NOMO-1 (cell line): Measurements from ENCODE around the gene RANBP9.

ENCODE experiments used
- DNase-seq, 2 experiments: peaks; one replicate each; lab custom pipeline; 2025; ENCODE audit not compliant: unreplicated experiment in 2 of 2; lab: John Stamatoyannopoulos, UW

Gene RANBP9

GRCh38 chr6:13655700-13656099, 55.9 kb downstream of the RANBP9 start:
- no peak for DNase-seq

- no peak for DNase-seq
These were observed 57.1 kb downstream of the RANBP9 start for GRCh38 chr6:13654496-13654895.

- DNase-seq, result no peak
These were observed 58.3 kb downstream of the RANBP9 start for GRCh38 chr6:13653296-13653695.

- DNase-seq, result no peak
These were observed 62.2 kb downstream of the RANBP9 start for GRCh38 chr6:13649393-13649792.

GRCh38 chr6:13648850-13649249, 62.8 kb downstream of the RANBP9 start:
- no peak for DNase-seq

GRCh38 chr6:13643125-13643524, 68.5 kb downstream of the RANBP9 start:
- DNase-seq, result no peak

GRCh38 chr6:13641315-13641714, 70.3 kb downstream of the RANBP9 start:
- no peak for DNase-seq

GRCh38 chr6:13638626-13639025, 73.0 kb downstream of the RANBP9 start:
- peak; percentile 67 to 87 for DNase-seq

GRCh38 chr6:13638014-13638413, 73.6 kb downstream of the RANBP9 start:
- no peak for DNase-seq

GRCh38 chr6:13635948-13636658, 75.5 kb downstream of the RANBP9 start:
- DNase-seq, result peak in 1 of 2 experiments; percentile 75

- no peak for DNase-seq
These were observed 78.3 kb downstream of the RANBP9 start for GRCh38 chr6:13633343-13633742.

GRCh38 chr6:13630499-13630898, 81.1 kb downstream of the RANBP9 start:
- no peak for DNase-seq

- DNase-seq, result no peak
These were observed 82.0 kb downstream of the RANBP9 start for GRCh38 chr6:13629459-13630116.

GRCh38 chr6:13624871-13625288, 86.8 kb downstream of the RANBP9 start:
- DNase-seq, result peak; percentile 8 to 48

GRCh38 chr6:13617066-13617465, 94.6 kb downstream of the RANBP9 start:
- DNase-seq, result no peak

- DNase-seq, result peak; percentile 35 to 53
These were observed 95.9 kb downstream of the RANBP9 start for GRCh38 chr6:13615792-13616120.

- peak; percentile 92 to 94 for DNase-seq
These were observed 96.5 kb downstream of the RANBP9 start, which contains the start of gene NOL7 for GRCh38 chr6:13614926-13615791. Gene NOL7, plus strand, starts transcription at chr6:13615335. Its CDS starts 24 bp downstream, at chr6:13615359.

GRCh38 chr6:13614126-13614925, 97.3 kb downstream of the RANBP9 start:
- no peak for DNase-seq

- no peak for DNase-seq
These were observed 98.5 kb downstream of the RANBP9 start for GRCh38 chr6:13613029-13613594.

GRCh38 chr6:13611715-13612114, 99.9 kb downstream of the RANBP9 start:
- DNase-seq, result peak; percentile 8 to 46
